Measurements from ENCODE around the gene INSC. TPM values are rescaled to one million over a fixed set of nuclear protein-coding genes. Genes with fewer than 3 reads are reported as not detected.

Gene INSC
- total and polyA plus RNA-seq, 12 donors, result 0.19 to 0.76 (median 0.60) TPM; not detected in 4

DNA sequence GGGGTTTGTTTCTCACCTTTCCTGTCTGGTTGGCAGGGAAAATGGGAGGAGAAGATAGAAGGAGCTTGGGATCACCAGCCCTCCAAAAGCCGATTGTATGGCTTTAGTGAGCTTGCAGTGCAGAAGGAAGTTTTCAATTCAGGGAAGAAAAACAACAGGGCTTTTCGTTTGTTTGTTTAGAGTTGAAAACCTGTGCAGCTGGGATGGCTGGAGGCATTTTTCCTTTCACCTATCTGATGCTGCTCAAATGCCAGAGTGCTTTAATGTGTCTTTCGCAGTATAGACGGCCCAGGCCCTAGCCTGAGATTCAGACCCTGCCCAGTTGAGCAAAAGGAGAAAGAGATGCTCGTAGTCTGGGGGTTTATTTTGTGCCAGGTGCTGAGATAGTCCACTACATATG is 87.9 kb downstream of the INSC start:
- Histone ChIP-seq H3K27me3 (peaks cover 0 to 5% (median 0%) of the 10 kb centered on the region in 7 donors), H3K4me3 (no peak overlapping the region), H3K4me1 (peaks cover 0 to 14% (median 5%) of the 10 kb centered on the region in 9 donors), H3K27ac (no peak overlapping the region), H3K36me3 (no peaks in the 10 kb centered on the region), H3K9me3 (no peaks in the 10 kb centered on the region)
- WGBS, 2 donors, result 71 to 76% methylated on average over 5 of the region's 5 CpGs
- intact Hi-C loops (cut with DNase I), result loop anchor here in 1 of 10 donors (10.0 kb wide), 1 partner anchor 1298 kb away; no protein-coding TSS in a partner anchor
- ATAC-seq (no peak), DNase-seq (no peak)
- TF ChIP-seq, protein P1, sequence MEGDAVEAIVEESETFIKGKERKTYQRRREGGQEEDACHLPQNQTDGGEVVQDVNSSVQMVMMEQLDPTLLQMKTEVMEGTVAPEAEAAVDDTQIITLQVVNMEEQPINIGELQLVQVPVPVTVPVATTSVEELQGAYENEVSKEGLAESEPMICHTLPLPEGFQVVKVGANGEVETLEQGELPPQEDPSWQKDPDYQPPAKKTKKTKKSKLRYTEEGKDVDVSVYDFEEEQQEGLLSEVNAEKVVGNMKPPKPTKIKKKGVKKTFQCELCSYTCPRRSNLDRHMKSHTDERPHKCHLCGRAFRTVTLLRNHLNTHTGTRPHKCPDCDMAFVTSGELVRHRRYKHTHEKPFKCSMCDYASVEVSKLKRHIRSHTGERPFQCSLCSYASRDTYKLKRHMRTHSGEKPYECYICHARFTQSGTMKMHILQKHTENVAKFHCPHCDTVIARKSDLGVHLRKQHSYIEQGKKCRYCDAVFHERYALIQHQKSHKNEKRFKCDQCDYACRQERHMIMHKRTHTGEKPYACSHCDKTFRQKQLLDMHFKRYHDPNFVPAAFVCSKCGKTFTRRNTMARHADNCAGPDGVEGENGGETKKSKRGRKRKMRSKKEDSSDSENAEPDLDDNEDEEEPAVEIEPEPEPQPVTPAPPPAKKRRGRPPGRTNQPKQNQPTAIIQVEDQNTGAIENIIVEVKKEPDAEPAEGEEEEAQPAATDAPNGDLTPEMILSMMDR (IDR thresholded peaks at IDR 0.05), result no peak

DNA sequence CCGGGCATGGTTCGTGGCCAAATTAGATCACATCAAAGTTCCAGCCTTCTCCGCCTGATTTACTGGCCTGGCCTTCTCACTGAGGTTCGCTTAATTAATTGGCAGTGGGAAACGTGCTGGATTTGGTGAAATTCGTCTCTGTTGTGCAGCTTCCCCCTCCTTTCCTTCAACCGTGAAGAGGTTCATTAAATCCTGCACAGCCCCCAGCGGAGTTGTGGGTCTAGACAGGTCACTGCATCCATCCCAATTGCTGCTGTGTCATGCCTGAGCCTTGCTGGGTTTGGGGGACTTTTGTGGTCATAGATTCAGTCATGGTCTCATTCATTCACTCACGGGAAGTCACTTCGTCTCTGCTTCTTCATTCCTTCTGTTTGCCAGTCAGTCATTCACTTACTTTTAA is 90.0 kb downstream of the INSC start:
- no peaks in the 10 kb centered on the region for H3K36me3 ChIP-seq
- peaks cover 0 to 9% (median 0%) of the 10 kb centered on the region in 9 donors for H3K4me1 ChIP-seq
- intact Hi-C loops (cut with DNase I), result loop anchor here in 4 of 10 donors (2.0 to 10.0 kb wide), 3 partner anchors 96 to 1300 kb away; no protein-coding TSS in a partner anchor
- TF ChIP-seq, protein P1 (IDR thresholded peaks at IDR 0.05), result no peak
- H3K4me3 ChIP-seq, result no peak overlapping the region
- no peak for DNase-seq
- H3K27me3 ChIP-seq, result peaks cover 0 to 5% (median 0%) of the 10 kb centered on the region in 7 donors
- ATAC-seq, result no peak
- WGBS, 2 donors, result 86 to 88% methylated on average over 10 of the region's 10 CpGs
- no peaks in the 10 kb centered on the region for H3K9me3 ChIP-seq
- H3K27ac ChIP-seq, result no peak overlapping the region

DNA sequence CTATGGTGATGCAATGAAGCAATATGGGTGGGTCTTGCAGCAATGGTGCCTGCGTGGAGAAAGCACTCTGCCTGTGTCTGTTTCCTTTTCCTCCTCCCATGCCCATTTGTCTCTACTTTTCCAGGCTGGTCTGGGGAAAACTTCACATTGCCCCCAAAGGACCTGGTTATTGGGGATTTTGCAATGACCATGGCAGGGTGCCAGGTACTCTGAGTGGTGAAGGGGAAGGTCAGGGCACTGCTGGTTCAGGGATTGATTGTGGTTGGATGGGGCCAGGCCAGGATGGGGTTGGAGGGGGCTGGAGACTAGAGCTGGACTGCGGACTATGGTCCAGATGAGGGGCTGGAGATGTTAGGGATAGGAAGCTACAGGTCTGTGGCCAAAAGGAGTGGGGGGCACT is 92.1 kb downstream of the INSC start:
- intact Hi-C loops (cut with DNase I), result loop anchor here in 4 of 10 donors (2.0 to 10.0 kb wide), 3 partner anchors 102 to 1302 kb away; no protein-coding TSS in a partner anchor
- Histone ChIP-seq H3K27ac (no peak overlapping the region), H3K27me3 (peaks cover 0 to 5% (median 0%) of the 10 kb centered on the region in 7 donors), H3K4me3 (no peak overlapping the region), H3K4me1 (no peaks in the 10 kb centered on the region), H3K9me3 (no peaks in the 10 kb centered on the region), H3K36me3 (no peaks in the 10 kb centered on the region)
- TF ChIP-seq, protein P1 (IDR thresholded peaks at IDR 0.05), result no peak
- WGBS, 2 donors, result 75 to 81% methylated on average over 2 of the region's 2 CpGs
- ATAC-seq (no peak), DNase-seq (no peak)

DNA sequence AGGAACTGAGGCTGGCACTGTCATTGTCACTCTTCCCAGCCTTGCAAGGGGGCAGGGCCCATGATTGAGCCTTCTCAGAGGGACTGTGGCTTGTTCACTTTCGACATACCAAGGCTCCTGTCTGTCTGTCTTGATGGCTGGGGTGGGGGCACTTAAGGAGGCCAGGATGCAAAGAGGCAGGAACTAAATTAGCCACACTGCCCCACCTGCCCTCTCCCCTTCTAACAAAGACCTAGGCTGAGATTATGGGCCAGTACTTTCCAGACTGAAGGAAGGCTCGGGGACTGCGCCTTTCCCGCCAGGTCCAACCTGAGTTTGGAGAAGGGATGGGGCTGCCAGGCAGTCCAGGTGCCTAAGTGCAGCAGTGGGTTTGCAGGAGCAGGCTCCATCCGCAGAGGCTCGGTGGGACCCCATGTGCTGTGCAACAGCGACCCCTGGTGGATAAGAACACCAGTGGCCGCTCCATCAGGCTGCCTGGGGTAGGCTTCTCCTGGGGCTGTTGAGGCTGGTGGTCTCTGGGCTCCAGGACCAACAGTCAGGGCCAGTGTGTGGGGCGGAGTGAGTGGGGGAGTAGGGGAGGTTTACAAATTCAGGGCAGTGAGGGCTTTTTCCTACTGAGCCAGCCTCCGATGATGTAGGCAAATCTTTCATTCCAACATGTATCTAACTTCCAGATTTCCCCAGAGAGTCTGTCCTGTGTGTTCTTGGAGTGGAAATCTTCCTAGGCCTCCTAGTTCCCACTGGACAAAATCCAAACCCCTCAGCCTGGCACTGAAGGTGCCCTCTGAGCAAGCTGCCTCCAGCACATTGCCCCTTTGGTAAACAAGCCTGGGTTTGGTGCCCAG is 93.9 kb downstream of the INSC start:
- peak; percentile 67 to 94 (median 91) for ATAC-seq

More for the DNA sequence above, 93.9 kb downstream of the INSC start:
- H3K27ac ChIP-seq, result no peak overlapping the region
- H3K4me3 ChIP-seq, result no peak overlapping the region
- H3K9me3 ChIP-seq, result no peaks in the 10 kb centered on the region
- 15 to 17% methylated on average over 10 of the region's 10 CpGs for WGBS, 2 donors
- intact Hi-C loops (cut with DNase I), result loop anchor here in 9 of 10 donors (1.0 to 10.0 kb wide), 5 partner anchors 106 to 1304 kb away; no protein-coding TSS in a partner anchor
- no peaks in the 10 kb centered on the region for H3K4me1 ChIP-seq
- H3K36me3 ChIP-seq, result no peaks in the 10 kb centered on the region
- DNase-seq, result peak; percentile 60 to 66
- peaks cover 0 to 5% (median 0%) of the 10 kb centered on the region in 7 donors for H3K27me3 ChIP-seq
- TF ChIP-seq, protein P1 (IDR thresholded peaks at IDR 0.05), result peak; percentile 63 to 94 (median 86)

Data from heart right ventricle (tissue), 16 donors.